Gastroesophageal sphincter (tissue), 4 donors: Measurements from ENCODE around the gene SOWAHC. TPM values are rescaled to one million over a fixed set of nuclear protein-coding genes. Genes with fewer than 3 reads are reported as not detected.

Experiments
- ATAC-seq: fragments of 150-250 bp; one replicate; pipeline ENCODE4 v1.9.1; 2016; ENCODE audit warnings: mild to moderate bottlenecking, moderate library complexity
- H3K27ac ChIP-seq, 4 donors: fragments of 200-600 bp; sonication (generic) in 3 of 4; 1 replicate in 3 of 4; 2 replicates in 1 of 4; pipeline ENCODE4 v1.5.1; 2016 to 2019
- H3K27me3 ChIP-seq: fragments of 200-600 bp; sonication (generic); one replicate; pipeline ENCODE4 v1.5.1; 2019
- H3K36me3 ChIP-seq, 2 donors: fragments of 200-600 bp; sonication (generic); one replicate each; pipeline ENCODE4 v1.5.1; 2019; ENCODE audit warnings: control low read depth in 1 of 2
- H3K4me1 ChIP-seq, 3 donors: fragments of 200-600 bp; sonication (generic); 1 replicate in 2 of 3; 2 replicates in 1 of 3; pipeline ENCODE4 v1.5.1; 2016 to 2019; ENCODE audit warnings: control low read depth in 2 of 3
- H3K4me3 ChIP-seq, 2 donors: fragments of 200-600 bp; sonication (generic); one replicate each; pipeline ENCODE4 v1.5.1; 2019; ENCODE audit warnings: mild to moderate bottlenecking in 1 of 2, moderate library complexity in 1 of 2
- H3K9me3 ChIP-seq, 3 donors: fragments of 200-600 bp; sonication (generic); one replicate each; pipeline ENCODE4 v1.5.1; 2017 to 2019; ENCODE audit warnings: control low read depth in 2 of 3
- EP300 ChIP-seq: sonication (generic); formaldehyde crosslinking; IDR thresholded peaks from one replicate; pipeline ENCODE4 v1.6.1; 2017; ENCODE audit warnings: antibody characterized with exemption, mild to moderate bottlenecking
- POLR2A ChIP-seq, 2 donors: fragments of 450-650 bp; IDR thresholded peaks; one replicate each; pipeline ENCODE4 v1.6.1; 2017; ENCODE audit warnings: antibody characterized with exemption in 2 of 2, mild to moderate bottlenecking in 2 of 2, moderate library complexity in 1 of 2
- POLR2AphosphoS5 ChIP-seq: sonication (generic); formaldehyde crosslinking; IDR thresholded peaks from one replicate; pipeline ENCODE4 v1.6.1; 2017; ENCODE audit warnings: antibody characterized with exemption
- WGBS, 2 donors: methylation state at CpG; one replicate each; pipeline ENCODE4 v1.1.5; 2018; ENCODE audit warnings: low coverage in 1 of 2; 5-methylcytosine and 5-hydroxymethylcytosine counted together
- total RNA-seq, 4 donors: library from RNA; depleted of rRNA; stranded (reverse); fragments of >200 nt; gene quantifications; one replicate each; pipeline ENCODE4 v1.1.0, GENCODE V29; 2016
- TF ChIP-seq, protein P1 (sequence below), 4 experiments: fragments of 200-600 bp in 2 of 4; fragments of 450-650 bp in 2 of 4; sonication (generic) in 1 of 4; IDR thresholded peaks; one replicate each; pipeline ENCODE4 v1.5.1; 2017 to 2019; ENCODE audit warnings: antibody characterized with exemption in 4 of 4, mild to moderate bottlenecking in 2 of 4, moderate library complexity in 2 of 4

SOWAHC gene
- total RNA-seq, 4 donors from 2014 or later = 16.8 to 36.0 (median 28.6) TPM

DNA sequence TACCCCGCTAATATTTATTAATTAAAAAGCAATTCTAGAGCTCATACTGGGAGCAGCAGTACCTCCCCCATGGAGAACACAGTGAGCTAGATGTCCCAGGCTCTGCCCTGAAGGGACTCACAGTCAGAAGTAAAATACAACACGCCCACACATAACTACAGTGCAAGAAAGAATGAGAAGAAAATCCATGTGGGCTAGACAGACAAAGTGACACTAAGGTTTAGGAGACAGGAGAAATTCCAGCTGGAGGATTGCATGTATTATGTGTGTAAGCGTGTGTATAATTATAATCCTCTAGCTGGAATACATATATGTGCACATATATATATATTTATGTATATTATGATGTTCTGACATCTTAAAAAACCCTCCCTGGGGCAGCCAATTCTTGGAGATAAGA is 15.7 kb downstream of the SOWAHC start:
- TF ChIP-seq POLR2A (IDR thresholded peaks at IDR 0.05) (no peak), POLR2AphosphoS5 (no peak), EP300 (no peak)
- TF ChIP-seq, protein P1, sequence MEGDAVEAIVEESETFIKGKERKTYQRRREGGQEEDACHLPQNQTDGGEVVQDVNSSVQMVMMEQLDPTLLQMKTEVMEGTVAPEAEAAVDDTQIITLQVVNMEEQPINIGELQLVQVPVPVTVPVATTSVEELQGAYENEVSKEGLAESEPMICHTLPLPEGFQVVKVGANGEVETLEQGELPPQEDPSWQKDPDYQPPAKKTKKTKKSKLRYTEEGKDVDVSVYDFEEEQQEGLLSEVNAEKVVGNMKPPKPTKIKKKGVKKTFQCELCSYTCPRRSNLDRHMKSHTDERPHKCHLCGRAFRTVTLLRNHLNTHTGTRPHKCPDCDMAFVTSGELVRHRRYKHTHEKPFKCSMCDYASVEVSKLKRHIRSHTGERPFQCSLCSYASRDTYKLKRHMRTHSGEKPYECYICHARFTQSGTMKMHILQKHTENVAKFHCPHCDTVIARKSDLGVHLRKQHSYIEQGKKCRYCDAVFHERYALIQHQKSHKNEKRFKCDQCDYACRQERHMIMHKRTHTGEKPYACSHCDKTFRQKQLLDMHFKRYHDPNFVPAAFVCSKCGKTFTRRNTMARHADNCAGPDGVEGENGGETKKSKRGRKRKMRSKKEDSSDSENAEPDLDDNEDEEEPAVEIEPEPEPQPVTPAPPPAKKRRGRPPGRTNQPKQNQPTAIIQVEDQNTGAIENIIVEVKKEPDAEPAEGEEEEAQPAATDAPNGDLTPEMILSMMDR (IDR thresholded peaks at IDR 0.05) = no peak
- no peaks in the 10 kb centered on the region for H3K9me3 ChIP-seq
- H3K4me3 ChIP-seq = no peak overlapping the region
- no peak for ATAC-seq
- H3K4me1 ChIP-seq = no peaks in the 10 kb centered on the region
- no peaks in the 10 kb centered on the region for H3K27me3 ChIP-seq
- no peak overlapping the region for H3K27ac ChIP-seq
- WGBS, 2 donors = 57 to 77% methylated on average over 3 of the region's 3 CpGs
- H3K36me3 ChIP-seq = no peaks in the 10 kb centered on the region

- TF ChIP-seq POLR2A (IDR thresholded peaks at IDR 0.05) (no peak), POLR2AphosphoS5 (no peak), EP300 (no peak)
- TF ChIP-seq, protein P1 (IDR thresholded peaks at IDR 0.05) = no peak
- no peaks in the 10 kb centered on the region for H3K36me3 ChIP-seq
- no peak for ATAC-seq
- no peak overlapping the region for H3K27ac ChIP-seq
- no peaks in the 10 kb centered on the region for H3K27me3 ChIP-seq
- no peaks in the 10 kb centered on the region for H3K4me1 ChIP-seq
- H3K4me3 ChIP-seq = no peak overlapping the region
- 84 to 90% methylated on average over 11 to 17 of the region's 19 CpGs for WGBS, 2 donors
- H3K9me3 ChIP-seq = no peaks in the 10 kb centered on the region
Measured at GRCh38 chr2:109630441-109631430, 16.6 kb downstream of the SOWAHC start.

DNA sequence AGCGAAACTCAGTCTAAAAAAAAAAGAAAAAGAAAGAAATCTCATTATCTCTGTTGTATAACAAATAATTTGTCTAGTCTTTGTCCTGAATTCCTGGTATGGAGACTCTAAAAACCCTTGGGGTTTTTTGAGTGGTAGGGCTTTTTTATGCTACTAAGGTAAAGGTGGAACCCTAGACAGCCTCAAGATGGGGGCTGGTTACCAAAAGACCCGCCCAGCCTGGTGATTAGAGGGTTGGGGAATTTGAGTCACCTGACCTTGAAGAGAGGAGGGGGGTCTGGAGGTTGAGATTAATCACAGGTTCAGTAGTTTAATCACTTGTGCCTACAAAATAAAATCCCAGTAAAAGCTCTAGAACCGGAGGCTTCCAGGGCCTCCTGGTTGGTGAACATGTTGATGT is 17.6 kb downstream of the SOWAHC start:
- H3K4me3 ChIP-seq = no peak overlapping the region

GRCh38 chr2:109632158-109632789 is 18.1 kb downstream of the SOWAHC start:
- 91% methylated on average over 9 of the region's 14 CpGs; no CpG with 5 or more reads in 1 of the 2 donors for WGBS, 2 donors
- no peak for ATAC-seq
- Histone ChIP-seq H3K36me3 (no peaks in the 10 kb centered on the region), H3K4me1 (no peaks in the 10 kb centered on the region), H3K4me3 (no peak overlapping the region), H3K9me3 (no peaks in the 10 kb centered on the region), H3K27ac (no peak overlapping the region), H3K27me3 (no peaks in the 10 kb centered on the region)
- TF ChIP-seq EP300 (no peak), POLR2A (IDR thresholded peaks at IDR 0.05) (no peak), POLR2AphosphoS5 (no peak)
- TF ChIP-seq, protein P1 (IDR thresholded peaks at IDR 0.05) = no peak

More for the DNA sequence above, 17.6 kb downstream of the SOWAHC start:
- TF ChIP-seq EP300 = no peak
- TF ChIP-seq, protein P1 (IDR thresholded peaks at IDR 0.05) = no peak
- TF ChIP-seq POLR2A (IDR thresholded peaks at IDR 0.05) = no peak
- TF ChIP-seq POLR2AphosphoS5 = no peak
- no peak overlapping the region for H3K27ac ChIP-seq
- H3K27me3 ChIP-seq = no peaks in the 10 kb centered on the region
- ATAC-seq = no peak
- H3K9me3 ChIP-seq = no peaks in the 10 kb centered on the region
- no peaks in the 10 kb centered on the region for H3K36me3 ChIP-seq
- 67 to 71% methylated on average over 2 to 3 of the region's 3 CpGs for WGBS, 2 donors
- H3K4me1 ChIP-seq = no peaks in the 10 kb centered on the region
